Measurements from ENCODE around the gene TTC31. TPM values are rescaled to one million over a fixed set of nuclear protein-coding genes. Genes with fewer than 3 reads are reported as not detected.

TTC31 gene
- total RNA-seq, 1 experiment from 2014 or later = 26.2 TPM

DNA sequence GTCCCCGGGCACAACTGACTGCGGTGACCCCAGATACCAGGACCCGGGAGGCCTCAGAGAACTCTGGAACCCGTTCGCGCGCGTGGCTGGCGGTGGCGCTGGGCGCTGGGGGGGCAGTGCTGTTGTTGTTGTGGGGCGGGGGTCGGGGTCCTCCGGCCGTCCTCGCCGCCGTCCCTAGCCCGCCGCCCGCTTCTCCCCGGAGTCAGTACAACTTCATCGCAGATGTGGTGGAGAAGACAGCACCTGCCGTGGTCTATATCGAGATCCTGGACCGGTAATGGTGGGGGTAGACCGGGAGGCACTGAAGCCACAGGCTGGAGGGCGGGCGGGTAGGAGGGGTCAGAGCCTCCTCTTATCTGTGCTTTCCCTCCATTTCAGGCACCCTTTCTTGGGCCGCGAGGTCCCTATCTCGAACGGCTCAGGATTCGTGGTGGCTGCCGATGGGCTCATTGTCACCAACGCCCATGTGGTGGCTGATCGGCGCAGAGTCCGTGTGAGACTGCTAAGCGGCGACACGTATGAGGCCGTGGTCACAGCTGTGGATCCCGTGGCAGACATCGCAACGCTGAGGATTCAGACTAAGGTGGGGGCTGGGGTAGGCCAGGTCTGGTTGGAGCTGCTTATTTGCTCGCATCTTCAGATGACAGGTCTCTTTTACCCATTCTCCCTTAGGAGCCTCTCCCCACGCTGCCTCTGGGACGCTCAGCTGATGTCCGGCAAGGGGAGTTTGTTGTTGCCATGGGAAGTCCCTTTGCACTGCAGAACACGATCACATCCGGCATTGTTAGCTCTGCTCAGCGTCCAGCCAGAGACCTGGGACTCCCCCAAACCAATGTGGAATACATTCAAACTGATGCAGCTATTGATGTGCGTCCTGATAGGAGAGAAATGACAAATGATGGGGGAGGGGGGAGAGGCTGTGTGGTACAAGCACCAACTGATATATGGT lies 47.6 kb downstream of the TTC31 start:
- no TSS peak for BruUV-seq (replicated peaks)
- intact Hi-C loops (cut with micrococcal nuclease; ENCODE audit: unreplicated experiment) = loop anchor here (10.0 kb wide), 1 partner anchor 196 kb away; no protein-coding TSS in a partner anchor

GRCh38 chr2:74531666-74532065 lies 48.8 kb downstream of the TTC31 start:
- H3K27ac Mint-ChIP-seq (ENCODE audit: unreplicated experiment) = no peak overlapping the region
- H3K4me3 Mint-ChIP-seq (ENCODE audit: low read depth, unreplicated experiment) = no peak overlapping the region
- H3K9me3 Mint-ChIP-seq (ENCODE audit: low read depth, unreplicated experiment) = no peaks in the 10 kb centered on the region
- H3K27me3 Mint-ChIP-seq (ENCODE audit: unreplicated experiment) = peaks cover 12% of the 10 kb centered on the region
- peaks cover 40% of the 10 kb centered on the region for H3K36me3 Mint-ChIP-seq (ENCODE audit: insufficient read depth, unreplicated experiment)
- DNase-seq = no peak
- CTCF ChIA-PET = interaction anchor here (0.7 to 1.9 kb wide), 5 partner anchors 17 to 73 kb away, joined by 3 to 11 read pairs (median 5); partner anchors contain the start of genes CCDC142, TLX2, TTC31 and WBP1
- TF ChIP-seq, protein P1, sequence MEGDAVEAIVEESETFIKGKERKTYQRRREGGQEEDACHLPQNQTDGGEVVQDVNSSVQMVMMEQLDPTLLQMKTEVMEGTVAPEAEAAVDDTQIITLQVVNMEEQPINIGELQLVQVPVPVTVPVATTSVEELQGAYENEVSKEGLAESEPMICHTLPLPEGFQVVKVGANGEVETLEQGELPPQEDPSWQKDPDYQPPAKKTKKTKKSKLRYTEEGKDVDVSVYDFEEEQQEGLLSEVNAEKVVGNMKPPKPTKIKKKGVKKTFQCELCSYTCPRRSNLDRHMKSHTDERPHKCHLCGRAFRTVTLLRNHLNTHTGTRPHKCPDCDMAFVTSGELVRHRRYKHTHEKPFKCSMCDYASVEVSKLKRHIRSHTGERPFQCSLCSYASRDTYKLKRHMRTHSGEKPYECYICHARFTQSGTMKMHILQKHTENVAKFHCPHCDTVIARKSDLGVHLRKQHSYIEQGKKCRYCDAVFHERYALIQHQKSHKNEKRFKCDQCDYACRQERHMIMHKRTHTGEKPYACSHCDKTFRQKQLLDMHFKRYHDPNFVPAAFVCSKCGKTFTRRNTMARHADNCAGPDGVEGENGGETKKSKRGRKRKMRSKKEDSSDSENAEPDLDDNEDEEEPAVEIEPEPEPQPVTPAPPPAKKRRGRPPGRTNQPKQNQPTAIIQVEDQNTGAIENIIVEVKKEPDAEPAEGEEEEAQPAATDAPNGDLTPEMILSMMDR (IDR thresholded peaks at IDR 0.05; ENCODE audit: unreplicated experiment) = no peak
- H3K4me1 Mint-ChIP-seq (ENCODE audit: low read depth, unreplicated experiment) = peaks cover 28% of the 10 kb centered on the region
- BruUV-seq (replicated peaks) = no TSS peak
- intact Hi-C loops (cut with micrococcal nuclease; ENCODE audit: unreplicated experiment) = loop anchor here (1.0 to 10.0 kb wide), 2 partner anchors 48 to 197 kb away; partner anchors contain the start of gene TTC31

More for the DNA sequence above, 47.6 kb downstream of the TTC31 start:
- TF ChIP-seq, protein P1 (IDR thresholded peaks at IDR 0.05; ENCODE audit: unreplicated experiment) = no peak
- Mint-ChIP-seq H3K4me3 (ENCODE audit: low read depth, unreplicated experiment) (peak overlapping the region; percentile 95), H3K27ac (ENCODE audit: unreplicated experiment) (no peak overlapping the region), H3K4me1 (ENCODE audit: low read depth, unreplicated experiment) (peaks cover 28% of the 10 kb centered on the region), H3K36me3 (ENCODE audit: insufficient read depth, unreplicated experiment) (peaks cover 46% of the 10 kb centered on the region), H3K9me3 (ENCODE audit: low read depth, unreplicated experiment) (no peaks in the 10 kb centered on the region), H3K27me3 (ENCODE audit: unreplicated experiment) (peaks cover under 1% of the 10 kb centered on the region)
- DNase-seq = no peak
- CTCF ChIA-PET = interaction anchor here (1.0 to 1.9 kb wide), 4 partner anchors 16 to 196 kb away, joined by 3 to 11 read pairs (median 3); partner anchors contain the start of genes CCDC142, TLX2 and TTC31

- Mint-ChIP-seq H3K36me3 (ENCODE audit: insufficient read depth, unreplicated experiment) (peaks cover 34% of the 10 kb centered on the region), H3K9me3 (ENCODE audit: low read depth, unreplicated experiment) (no peaks in the 10 kb centered on the region), H3K27ac (ENCODE audit: unreplicated experiment) (no peak overlapping the region), H3K4me3 (ENCODE audit: low read depth, unreplicated experiment) (no peak overlapping the region), H3K4me1 (ENCODE audit: low read depth, unreplicated experiment) (peaks cover 28% of the 10 kb centered on the region), H3K27me3 (ENCODE audit: unreplicated experiment) (peaks cover 18% of the 10 kb centered on the region)
- CTCF ChIA-PET = interaction anchor here (0.7 to 1.9 kb wide), 4 partner anchors 26 to 74 kb away, joined by 3 to 11 read pairs (median 5); partner anchors contain the start of genes CCDC142, TTC31 and WBP1
- DNase-seq = no peak
- TF ChIP-seq, protein P1 (IDR thresholded peaks at IDR 0.05; ENCODE audit: unreplicated experiment) = no peak
- BruUV-seq (replicated peaks) = no TSS peak
- intact Hi-C loops (cut with micrococcal nuclease; ENCODE audit: unreplicated experiment) = loop anchor here (1.0 to 10.0 kb wide), 2 partner anchors 49 to 197 kb away; partner anchors contain the start of gene TTC31
These were observed 49.3 kb downstream of the TTC31 start for GRCh38 chr2:74532222-74532621.

- intact Hi-C loops (cut with micrococcal nuclease; ENCODE audit: unreplicated experiment) = loop anchor here (10.0 kb wide), 1 partner anchor 199 kb away; no protein-coding TSS in a partner anchor
These were observed 50.6 kb downstream of the TTC31 start for GRCh38 chr2:74533464-74533863.

More at GRCh38 chr2:74533464-74533863, 50.6 kb downstream of the TTC31 start:
- Mint-ChIP-seq H3K4me3 (ENCODE audit: low read depth, unreplicated experiment) (no peak overlapping the region), H3K27ac (ENCODE audit: unreplicated experiment) (no peak overlapping the region), H3K9me3 (ENCODE audit: low read depth, unreplicated experiment) (no peaks in the 10 kb centered on the region), H3K4me1 (ENCODE audit: low read depth, unreplicated experiment) (peaks cover 19% of the 10 kb centered on the region), H3K36me3 (ENCODE audit: insufficient read depth, unreplicated experiment) (peaks cover 28% of the 10 kb centered on the region), H3K27me3 (ENCODE audit: unreplicated experiment) (peaks cover 30% of the 10 kb centered on the region)
- no TSS peak for BruUV-seq (replicated peaks)
- TF ChIP-seq, protein P1 (IDR thresholded peaks at IDR 0.05; ENCODE audit: unreplicated experiment) = no peak
- DNase-seq = no peak
- CTCF ChIA-PET = no interaction called here

All from Calu3 (cell line).